B cell (primary cell): ENCODE measurements around the gene NLRP4. TPM values are rescaled to one million over a fixed set of nuclear protein-coding genes. Genes with fewer than 3 reads are reported as not detected.

ENCODE experiments used
- ATAC-seq: fragments of 200-7000 bp; cut with Tn5 transposase; one replicate; pipeline ENCODE4 v1.10.0; 2021; ENCODE audit warnings: low read depth, mild to moderate bottlenecking, moderate number of reproducible peaks, moderate library complexity
- CTCF ChIA-PET: fragments of 350-600 bp; sonication (Branson Sonifier 250); formaldehyde crosslinking; loops from one replicate; lab custom pipeline; 2021; ENCODE audit warnings: antibody characterized with exemption, inconsistent platforms; lab: Charles Lee
- POLR2A ChIA-PET: fragments of 350-600 bp; sonication (Branson Sonifier 250); formaldehyde crosslinking; loops from one replicate; lab custom pipeline; 2021; ENCODE audit warnings: antibody characterized with exemption; lab: Charles Lee
- DNase-seq: peaks from one replicate; pipeline ENCODE4 v3.0.0; 2013
- H2AFZ ChIP-seq: 2 replicates; pipeline ENCODE4 v1.6.1; 2012; ENCODE audit warnings: mild to moderate bottlenecking, low read depth, low read length; ENCODE audit not compliant: insufficient read depth, poor library complexity, severe bottlenecking
- H3K27ac ChIP-seq, 2 donors: 1 replicate in 1 of 2; 2 replicates in 1 of 2; pipeline ENCODE4 v1.5.1; 2012 to 2013; ENCODE audit warnings: low read length in 2 of 2, mild to moderate bottlenecking in 2 of 2, moderate library complexity in 1 of 2
- H3K27me3 ChIP-seq, 4 experiments: fragments of 200-600 bp in 1 of 4; sonication (generic) in 1 of 4; replicated peaks in 1 of 4; 1 replicate in 2 of 4; 2 replicates in 2 of 4; pipeline versions ENCODE4 v1.6.1 to v1.7.0; 2013 to 2016; ENCODE audit warnings: low read length in 3 of 4, mild to moderate bottlenecking in 2 of 4, mixed read lengths in 1 of 4, moderate library complexity in 1 of 4; ENCODE audit not compliant: insufficient read depth in 4 of 4, control insufficient read depth in 3 of 4; ENCODE audit errors: control extremely low read depth in 1 of 4
- H3K36me3 ChIP-seq, 2 experiments: replicated peaks in 1 of 2; 1 replicate in 1 of 2; 2 replicates in 1 of 2; pipeline versions ENCODE4 v1.6.1 to v1.7.1; 2013; ENCODE audit warnings: low read length in 1 of 2; ENCODE audit not compliant: insufficient read depth in 2 of 2, control insufficient read depth in 1 of 2; ENCODE audit errors: control extremely low read depth in 1 of 2, extremely low read depth in 1 of 2
- H3K4me1 ChIP-seq, 2 donors: fragments of 200-600 bp in 1 of 2; sonication (generic) in 1 of 2; 1 replicate in 1 of 2; 2 replicates in 1 of 2; pipeline versions ENCODE4 v1.5.1 to v1.6.1; 2013 to 2017; ENCODE audit warnings: low read length in 2 of 2; ENCODE audit not compliant: control insufficient read depth in 2 of 2, insufficient read depth in 2 of 2
- H3K4me2 ChIP-seq: replicated peaks from 2 replicates; pipeline ENCODE3; 2012; ENCODE audit warnings: mild to moderate bottlenecking, low read depth, low read length; ENCODE audit not compliant: poor library complexity, severe bottlenecking
- H3K4me3 ChIP-seq, 5 experiments: fragments of 200-600 bp in 1 of 5; sonication (generic) in 1 of 5; 1 replicate in 3 of 5; 2 replicates in 2 of 5; pipeline versions ENCODE4 v1.5.1 to v1.7.0; 2011 to 2016; ENCODE audit warnings: low read length in 4 of 5, mild to moderate bottlenecking in 4 of 5, low read depth in 2 of 5, control low read depth in 1 of 5, moderate library complexity in 1 of 5; ENCODE audit not compliant: insufficient read depth in 1 of 5; ENCODE audit errors: control extremely low read depth in 1 of 5, extremely low read depth in 1 of 5
- H3K79me2 ChIP-seq: fragments of 200-600 bp; sonication (generic); one replicate; pipeline ENCODE4 v1.6.0; 2016; ENCODE audit warnings: low read length; ENCODE audit not compliant: control insufficient read depth, insufficient read depth
- H3K9ac ChIP-seq: fragments of 200-600 bp; sonication (generic); 2 replicates; pipeline ENCODE4 v1.6.1; 2017; ENCODE audit warnings: mild to moderate bottlenecking, low read length, moderate library complexity
- H3K9me3 ChIP-seq, 3 donors: one replicate each; pipeline versions ENCODE4 v1.6.1 to v1.7.1; 2013; ENCODE audit warnings: low read length in 2 of 3; ENCODE audit not compliant: control insufficient read depth in 2 of 3, insufficient read depth in 1 of 3; ENCODE audit errors: control extremely low read depth in 1 of 3
- H4K20me1 ChIP-seq: 2 replicates; pipeline ENCODE4 v1.6.0; 2012; ENCODE audit warnings: mild to moderate bottlenecking, low read length; ENCODE audit not compliant: insufficient read depth, control insufficient read depth, poor library complexity, severe bottlenecking
- H3K27ac Mint-ChIP-seq: one replicate; pipeline ENCODE4 v1.8.0; 2021; ENCODE audit warnings: mixed read lengths
- H3K27me3 Mint-ChIP-seq: one replicate; pipeline ENCODE4 v1.8.0; 2021; ENCODE audit warnings: mixed read lengths
- H3K4me1 Mint-ChIP-seq: one replicate; pipeline ENCODE4 v1.8.0; 2021; ENCODE audit warnings: mixed read lengths
- H3K4me3 Mint-ChIP-seq: one replicate; pipeline ENCODE4 v1.8.0; 2021; ENCODE audit warnings: mixed read lengths
- H3K9me3 Mint-ChIP-seq: one replicate; pipeline ENCODE4 v1.8.0; 2022; ENCODE audit warnings: mixed read lengths; ENCODE audit not compliant: insufficient read depth
- CTCF ChIP-seq: fragments of 200-600 bp; IDR thresholded peaks from one replicate; pipeline ENCODE4 v1.8.0; 2022; ENCODE audit warnings: antibody characterized with exemption, mild to moderate bottlenecking
- EZH2 ChIP-seq: IDR thresholded peaks from 2 replicates; pipeline ENCODE4 v1.6.1; 2012; ENCODE audit warnings: borderline replicate concordance, low read depth, mild to moderate bottlenecking, moderate library complexity, low read length; ENCODE audit not compliant: insufficient read depth, poor library complexity, severe bottlenecking
- WGBS: methylation state at CpG from one replicate; pipeline ENCODE4 v1.1.5; 2013; ENCODE audit warnings: missing lambda C conversion rate; ENCODE audit not compliant: insufficient coverage; 5-methylcytosine and 5-hydroxymethylcytosine counted together
- intact Hi-C: fragments of 100-400 bp; cut with micrococcal nuclease; formaldehyde crosslinking; loops from one replicate; pipeline ENCODE4 v1.10.0; 2022
- polyA plus RNA-seq: library from polyadenylated mRNA; depleted of rRNA; stranded (reverse); fragments of >200 nt; gene quantifications from 2 replicates; pipeline ENCODE4 v1.2.3, GENCODE V29; 2012
- total RNA-seq, 2 donors: library from RNA; stranded (reverse); fragments of 120-200 nt in 1 of 2; gene quantifications; 1 replicate in 1 of 2; 2 replicates in 1 of 2; pipeline versions ENCODE4 v1.2.3 to v1.2.4, GENCODE V29; 2013 to 2022

Gene NLRP4
- total and polyA plus RNA-seq, 2 donors (not counting 1 experiment from before 2014, with no cell fraction given): 0.15 to 1.3 TPM

- TF ChIP-seq CTCF (no peak), EZH2 (no peak)
- Mint-ChIP-seq H3K27me3 (peaks cover 18% of the 10 kb centered on the region), H3K27ac (no peak overlapping the region), H3K9me3 (peaks cover 3% of the 10 kb centered on the region), H3K4me1 (no peaks in the 10 kb centered on the region), H3K4me3 (no peak overlapping the region)
- POLR2A ChIA-PET: no interaction called here
- ATAC-seq (no peak), DNase-seq (no peak)
- no peaks in the 10 kb centered on the region for H4K20me1 ChIP-seq
- no peak overlapping the region for H3K9ac ChIP-seq
- no peak overlapping the region for H2AFZ ChIP-seq
- intact Hi-C loops: no loop called here
- H3K4me3 ChIP-seq: no peak overlapping the region
- no peak overlapping the region for H3K4me2 ChIP-seq
- no peak overlapping the region for H3K27ac ChIP-seq
- H3K79me2 ChIP-seq: no peaks in the 10 kb centered on the region
- H3K27me3 ChIP-seq: peaks cover 0 to 5% (median 0%) of the 10 kb centered on the region in 4 experiments
- 90% methylated on average over 7 of the region's 7 CpGs for WGBS
- CTCF ChIA-PET: no interaction called here
- H3K4me1 ChIP-seq: no peaks in the 10 kb centered on the region
- peaks cover 0 to 3% (median 0%) of the 10 kb centered on the region in 3 donors for H3K9me3 ChIP-seq
- H3K36me3 ChIP-seq: no peaks in the 10 kb centered on the region
Measured at GRCh38 chr19:55907286-55907685, 70.9 kb downstream of the NLRP4 start.

GRCh38 chr19:55907746-55908145, 71.4 kb downstream of the NLRP4 start:
- no peak for ATAC-seq
- CTCF ChIA-PET: no interaction called here
- intact Hi-C loops: no loop called here

More at GRCh38 chr19:55907746-55908145, 71.4 kb downstream of the NLRP4 start:
- peaks cover 3% of the 10 kb centered on the region for H3K9me3 Mint-ChIP-seq
- H3K4me3 ChIP-seq: no peak overlapping the region
- POLR2A ChIA-PET: no interaction called here
- peaks cover 0 to 5% (median 0%) of the 10 kb centered on the region in 3 donors for H3K9me3 ChIP-seq
- H3K27me3 ChIP-seq: peaks cover 0 to 5% (median 0%) of the 10 kb centered on the region in 4 experiments
- H3K79me2 ChIP-seq: no peaks in the 10 kb centered on the region
- H3K9ac ChIP-seq: no peak overlapping the region
- H3K4me2 ChIP-seq: no peak overlapping the region
- no peaks in the 10 kb centered on the region for H3K36me3 ChIP-seq
- H3K4me1 Mint-ChIP-seq: no peaks in the 10 kb centered on the region
- H4K20me1 ChIP-seq: no peaks in the 10 kb centered on the region
- H2AFZ ChIP-seq: no peak overlapping the region
- H3K27me3 Mint-ChIP-seq: peaks cover 18% of the 10 kb centered on the region
- H3K27ac ChIP-seq: no peak overlapping the region
- WGBS: 100% methylated on average over 1 of the region's 3 CpGs
- H3K4me1 ChIP-seq: no peaks in the 10 kb centered on the region
- H3K27ac Mint-ChIP-seq: no peak overlapping the region
- TF ChIP-seq EZH2 (no peak), CTCF (no peak)
- no peak overlapping the region for H3K4me3 Mint-ChIP-seq
- no peak for DNase-seq
